ENCODE measurements around the gene NEFH.

Gene NEFH

DNA sequence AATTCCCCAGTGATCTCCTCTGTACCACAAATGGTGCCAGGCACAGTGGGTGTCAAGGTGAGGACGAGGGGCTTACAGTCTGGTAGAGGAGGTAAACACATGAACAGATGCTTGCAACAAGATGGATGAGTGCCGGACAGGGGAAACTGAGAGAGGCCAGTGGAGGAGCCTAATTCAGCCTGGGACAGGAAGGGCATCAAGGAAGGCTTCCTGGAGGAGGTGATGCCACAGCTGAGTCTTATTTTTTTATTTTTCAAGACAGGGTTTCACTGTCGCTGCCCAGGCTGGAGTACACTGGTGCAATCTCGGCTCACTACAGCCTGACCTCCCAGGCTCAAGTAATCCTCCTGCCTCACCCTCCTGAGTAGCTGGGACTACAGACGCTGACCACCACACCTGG lies 18.8 kb upstream of the NEFH start:
- no peak for TF ChIP-seq SIN3A (IDR thresholded peaks at IDR 0.05; ENCODE audit: borderline replicate concordance, insufficient read depth, low read length)
- TF ChIP-seq REST (IDR thresholded peaks at IDR 0.05; ENCODE audit: insufficient read depth in 1 of 2, low read depth in 2 of 2, low read length in 2 of 2) = no peak
- TF ChIP-seq TAF1 (IDR thresholded peaks at IDR 0.05; ENCODE audit: borderline replicate concordance, insufficient read depth, low read length) = no peak
- TF ChIP-seq FOXP2 (optimal IDR thresholded peaks at IDR 0.05; ENCODE audit: borderline replicate concordance, extremely low read depth, extremely low read length, insufficient read depth) = no peak
- no peak for TF ChIP-seq POLR2AphosphoS5 (IDR thresholded peaks at IDR 0.05; ENCODE audit: low read depth, low read length)

- TF ChIP-seq POLR2AphosphoS5 (IDR thresholded peaks at IDR 0.05; ENCODE audit: low read depth, low read length) (no peak), FOXP2 (optimal IDR thresholded peaks at IDR 0.05; ENCODE audit: borderline replicate concordance, extremely low read depth, extremely low read length, insufficient read depth) (no peak), TAF1 (IDR thresholded peaks at IDR 0.05; ENCODE audit: borderline replicate concordance, insufficient read depth, low read length) (no peak), SIN3A (IDR thresholded peaks at IDR 0.05; ENCODE audit: borderline replicate concordance, insufficient read depth, low read length) (no peak), REST (IDR thresholded peaks at IDR 0.05; ENCODE audit: insufficient read depth in 1 of 2, low read depth in 2 of 2, low read length in 2 of 2) (no peak)
Observed at GRCh38 chr22:29463629-29464028, 16.4 kb upstream of the NEFH start.

- TF ChIP-seq SIN3A (IDR thresholded peaks at IDR 0.05; ENCODE audit: borderline replicate concordance, insufficient read depth, low read length) (no peak), TAF1 (IDR thresholded peaks at IDR 0.05; ENCODE audit: borderline replicate concordance, insufficient read depth, low read length) (no peak), REST (IDR thresholded peaks at IDR 0.05; ENCODE audit: insufficient read depth in 1 of 2, low read depth in 2 of 2, low read length in 2 of 2) (no peak), POLR2AphosphoS5 (IDR thresholded peaks at IDR 0.05; ENCODE audit: low read depth, low read length) (no peak), FOXP2 (optimal IDR thresholded peaks at IDR 0.05; ENCODE audit: borderline replicate concordance, extremely low read depth, extremely low read length, insufficient read depth) (no peak)
Observed at GRCh38 chr22:29464581-29464980, 15.4 kb upstream of the NEFH start.

GRCh38 chr22:29469755-29470154 lies 10.3 kb upstream of the NEFH start:
- TF ChIP-seq FOXP2 (optimal IDR thresholded peaks at IDR 0.05; ENCODE audit: borderline replicate concordance, extremely low read depth, extremely low read length, insufficient read depth) (no peak), POLR2AphosphoS5 (IDR thresholded peaks at IDR 0.05; ENCODE audit: low read depth, low read length) (no peak), SIN3A (IDR thresholded peaks at IDR 0.05; ENCODE audit: borderline replicate concordance, insufficient read depth, low read length) (no peak), TAF1 (IDR thresholded peaks at IDR 0.05; ENCODE audit: borderline replicate concordance, insufficient read depth, low read length) (no peak), REST (IDR thresholded peaks at IDR 0.05; ENCODE audit: insufficient read depth in 1 of 2, low read depth in 2 of 2, low read length in 2 of 2) (no peak)
